Keratinocyte (primary cell): ENCODE data around the gene DTYMK.

Experiments used
- CTCF ChIP-seq, 3 experiments: IDR thresholded peaks in 1 of 3; conservative IDR thresholded peaks in 1 of 3; optimal IDR thresholded peaks in 1 of 3; 2 replicates in 2 of 3; 3 replicates in 1 of 3; pipeline versions ENCODE3 to v1.5.1; 2011; ENCODE audit warnings: low read length in 3 of 3, mild to moderate bottlenecking in 3 of 3, moderate library complexity in 2 of 3, control low read depth in 1 of 3, inconsistent platforms in 1 of 3; ENCODE audit not compliant: insufficient read depth in 2 of 3; ENCODE audit errors: extremely low read depth in 1 of 3
- EZH2 ChIP-seq: IDR thresholded peaks from one replicate; pipeline ENCODE4 v1.6.1; 2012; ENCODE audit warnings: inconsistent platforms, mild to moderate bottlenecking, low read length, moderate library complexity

- no peak for TF ChIP-seq CTCF (optimal IDR thresholded peaks at IDR 0.05 in 1 of 3, IDR thresholded peaks at IDR 0.05 in 1 of 3, conservative IDR thresholded peaks at IDR 0.05 in 1 of 3; ENCODE audit: extremely low read depth in 1 of 3, insufficient read depth in 2 of 3, low read length in 3 of 3)
- TF ChIP-seq EZH2 = no peak
Measured at GRCh38 chr2:241675885-241676284, 10.7 kb downstream of the DTYMK start.
